ENCODE results near the gene C17orf113. TPM values are rescaled to one million over a fixed set of nuclear protein-coding genes. Genes with fewer than 3 reads are reported as not detected.

Gene C17orf113
- 1 to 10 TPM; 1.7 to 2.9 TPM for total RNA-seq
- 2.2 TPM for polyA plus RNA-seq (2013, experiment 1 of 2)
- polyA plus RNA-seq (2013, experiment 2 of 2), result 2.2 TPM
- long read RNA-seq, experiment 1, result 0 reads
- long read RNA-seq, experiment 2, transcript C17orf113-201 (3 exons, 3,746 nt), result major isoform, 5 of 5 reads
- long read RNA-seq, experiment 2, partial matches to known transcripts, result 0 of 5 reads
- long read RNA-seq, experiment 2, other reads (novel, unspliced or antisense), result 0 of 5 reads
- long read RNA-seq, experiment 3, partial matches to known transcripts, result 1 of 1 reads
- long read RNA-seq, experiment 3, other reads (novel, unspliced or antisense), result 0 of 1 reads
- long read RNA-seq, experiment 4, result 0 reads

- DNase-seq, result peak; percentile 91
- WGBS, 2 experiments (ENCODE audit: insufficient coverage in 1 of 2, insufficient read length in 1 of 2), result 1 to 27% methylated on average over 11 to 65 of the region's 65 CpGs
- Mint-ChIP-seq H3K9me3 (no peaks in the 10 kb centered on the region), H3K36me3 (ENCODE audit: low read depth) (no peaks in the 10 kb centered on the region), H3K27me3 (ENCODE audit: insufficient read depth) (peaks cover 28% of the 10 kb centered on the region), H3K4me3 (peak within 1 kb of the TSS; percentile 74), H3K4me1 (peaks cover 32% of the 10 kb centered on the region), H3K27ac (peak within 1 kb of the TSS; percentile 41)
- Histone ChIP-seq H3K4me3 (ENCODE audit: low read length) (peak within 1 kb of the TSS; percentile 81), H3K36me3 (ENCODE audit: control insufficient read depth, insufficient read depth, low read length) (no peaks in the 10 kb centered on the region), H3K27ac (ENCODE audit: low read depth, low read length) (no peak within 1 kb of the TSS), H3K9me3 (ENCODE audit: control insufficient read depth, low read length) (no peaks in the 10 kb centered on the region), H3K9ac (ENCODE audit: extremely low read depth, low read length, poor library complexity, severe bottlenecking) (no peak within 1 kb of the TSS), H3K4me1 (ENCODE audit: control insufficient read depth, insufficient read depth, low read length) (peaks cover 9% of the 10 kb centered on the region), H3K27me3 (ENCODE audit: control insufficient read depth, insufficient read depth, low read length, poor library complexity, severe bottlenecking) (no peaks in the 10 kb centered on the region)
- TF ChIP-seq, protein P1, sequence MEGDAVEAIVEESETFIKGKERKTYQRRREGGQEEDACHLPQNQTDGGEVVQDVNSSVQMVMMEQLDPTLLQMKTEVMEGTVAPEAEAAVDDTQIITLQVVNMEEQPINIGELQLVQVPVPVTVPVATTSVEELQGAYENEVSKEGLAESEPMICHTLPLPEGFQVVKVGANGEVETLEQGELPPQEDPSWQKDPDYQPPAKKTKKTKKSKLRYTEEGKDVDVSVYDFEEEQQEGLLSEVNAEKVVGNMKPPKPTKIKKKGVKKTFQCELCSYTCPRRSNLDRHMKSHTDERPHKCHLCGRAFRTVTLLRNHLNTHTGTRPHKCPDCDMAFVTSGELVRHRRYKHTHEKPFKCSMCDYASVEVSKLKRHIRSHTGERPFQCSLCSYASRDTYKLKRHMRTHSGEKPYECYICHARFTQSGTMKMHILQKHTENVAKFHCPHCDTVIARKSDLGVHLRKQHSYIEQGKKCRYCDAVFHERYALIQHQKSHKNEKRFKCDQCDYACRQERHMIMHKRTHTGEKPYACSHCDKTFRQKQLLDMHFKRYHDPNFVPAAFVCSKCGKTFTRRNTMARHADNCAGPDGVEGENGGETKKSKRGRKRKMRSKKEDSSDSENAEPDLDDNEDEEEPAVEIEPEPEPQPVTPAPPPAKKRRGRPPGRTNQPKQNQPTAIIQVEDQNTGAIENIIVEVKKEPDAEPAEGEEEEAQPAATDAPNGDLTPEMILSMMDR (conservative IDR thresholded peaks at IDR 0.05), result peak; percentile 62
Measured at GRCh38 chr17:42050393-42051012, at the start of gene C17orf113. C17orf113 (minus strand) TSS chr17:42050601; CDS start chr17:42043376, 7,225 bp downstream.

DNA sequence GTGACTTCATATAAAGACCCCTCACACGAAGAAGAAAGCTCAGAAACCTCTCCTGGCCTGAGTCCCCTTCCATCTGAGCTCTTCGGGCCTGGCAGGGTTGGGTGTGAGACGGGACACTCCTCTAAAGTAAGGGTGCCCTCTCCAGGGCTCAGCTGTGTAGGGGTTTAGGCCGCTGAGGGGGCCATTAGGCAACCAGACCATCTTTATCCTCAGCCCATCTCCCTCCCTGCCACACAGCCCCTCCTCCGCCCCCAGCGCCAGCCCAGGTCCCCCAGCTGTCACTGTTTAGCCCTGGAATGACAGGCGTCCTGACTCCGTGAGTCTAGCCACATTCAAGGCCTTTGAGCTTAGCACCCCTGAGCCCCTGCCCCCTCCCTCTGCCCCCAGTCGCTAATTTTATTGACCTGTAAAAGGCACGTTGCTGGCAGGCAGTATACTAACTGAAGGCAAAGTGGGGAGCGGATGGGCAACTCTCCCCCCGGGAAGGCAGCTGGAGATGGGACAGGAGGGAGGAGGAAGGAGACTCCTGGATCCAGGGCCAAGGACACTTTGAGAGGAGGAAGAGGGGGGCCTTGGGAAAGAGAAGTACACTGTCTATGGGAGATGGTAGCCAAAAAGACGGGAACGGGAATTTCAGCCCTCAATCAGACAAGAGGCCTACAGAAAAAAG lies 48.5 kb upstream of the C17orf113 start:
- H3K27ac Mint-ChIP-seq, result no peak overlapping the region
- no peaks in the 10 kb centered on the region for H3K36me3 Mint-ChIP-seq (ENCODE audit: low read depth)
- peak; percentile 76 for DNase-seq
- H3K36me3 ChIP-seq (ENCODE audit: control insufficient read depth, insufficient read depth, low read length), result no peaks in the 10 kb centered on the region
- no peak overlapping the region for H3K4me3 ChIP-seq (ENCODE audit: low read length)
- no peak overlapping the region for H3K27ac ChIP-seq (ENCODE audit: low read depth, low read length)
- WGBS, 2 experiments (ENCODE audit: insufficient coverage in 1 of 2, insufficient read length in 1 of 2), result 53 to 54% methylated on average over 12 to 14 of the region's 14 CpGs
- no peak overlapping the region for H3K9ac ChIP-seq (ENCODE audit: extremely low read depth, low read length, poor library complexity, severe bottlenecking)
- H3K27me3 Mint-ChIP-seq (ENCODE audit: insufficient read depth), result peaks cover 42% of the 10 kb centered on the region
- H3K4me1 ChIP-seq (ENCODE audit: control insufficient read depth, insufficient read depth, low read length), result peaks cover 6% of the 10 kb centered on the region
- no peak overlapping the region for H3K4me3 Mint-ChIP-seq
- H3K9me3 ChIP-seq (ENCODE audit: control insufficient read depth, low read length), result no peaks in the 10 kb centered on the region
- H3K9me3 Mint-ChIP-seq, result no peaks in the 10 kb centered on the region
- peaks cover 12% of the 10 kb centered on the region for H3K4me1 Mint-ChIP-seq
- H3K27me3 ChIP-seq (ENCODE audit: control insufficient read depth, insufficient read depth, low read length, poor library complexity, severe bottlenecking), result peaks cover 47% of the 10 kb centered on the region
- TF ChIP-seq, protein P1 (conservative IDR thresholded peaks at IDR 0.05), result no peak

- H3K36me3 Mint-ChIP-seq (ENCODE audit: low read depth), result no peaks in the 10 kb centered on the region
- Histone ChIP-seq H3K36me3 (ENCODE audit: control insufficient read depth, insufficient read depth, low read length) (no peaks in the 10 kb centered on the region), H3K9me3 (ENCODE audit: control insufficient read depth, low read length) (no peaks in the 10 kb centered on the region), H3K27me3 (ENCODE audit: control insufficient read depth, insufficient read depth, low read length, poor library complexity, severe bottlenecking) (peaks cover 47% of the 10 kb centered on the region), H3K4me1 (ENCODE audit: control insufficient read depth, insufficient read depth, low read length) (peaks cover 6% of the 10 kb centered on the region), H3K27ac (ENCODE audit: low read depth, low read length) (no peak within 1 kb of the TSS), H3K4me3 (ENCODE audit: low read length) (peak within 1 kb of the TSS; percentile 53), H3K9ac (ENCODE audit: extremely low read depth, low read length, poor library complexity, severe bottlenecking) (no peak within 1 kb of the TSS)
- H3K9me3 Mint-ChIP-seq, result no peaks in the 10 kb centered on the region
- H3K4me3 Mint-ChIP-seq, result no peak within 1 kb of the TSS
- peak; percentile 89 for DNase-seq
- TF ChIP-seq, protein P1 (conservative IDR thresholded peaks at IDR 0.05), result no peak
- peaks cover 14% of the 10 kb centered on the region for H3K4me1 Mint-ChIP-seq
- WGBS, 2 experiments (ENCODE audit: insufficient coverage in 1 of 2, insufficient read length in 1 of 2), result 17 to 23% methylated on average over 21 to 52 of the region's 52 CpGs
- peaks cover 42% of the 10 kb centered on the region for H3K27me3 Mint-ChIP-seq (ENCODE audit: insufficient read depth)
- H3K27ac Mint-ChIP-seq, result no peak within 1 kb of the TSS
Measured at GRCh38 chr17:42097691-42098631, 47.6 kb upstream of the C17orf113 start, which contains the start of gene ZNF385C. ZNF385C (minus strand) TSS chr17:42098473; CDS start chr17:42063056, 35,417 bp downstream.

All from endodermal cell (in vitro differentiated cells).